BE2C (cell line): ENCODE data around the gene KIR2DL4.
"Not testable (repeated sequence)": the region's sequence is repeated elsewhere in the genome, so short reads cannot be mapped to it uniquely, and the experiment has no call there.

Experiments used
- DNase-seq: peaks from one replicate; pipeline ENCODE4 v3.0.0-alpha.2; 2020
- H3K27me3 ChIP-seq: fragments of 250-450 bp; sonication (Bioruptor Pico); 2 replicates; pipeline ENCODE4 v1.5.1; 2020; ENCODE audit warnings: mild to moderate bottlenecking
- H3K36me3 ChIP-seq: fragments of 250-450 bp; sonication (Bioruptor Pico); 2 replicates; pipeline ENCODE4 v1.5.1; 2020; ENCODE audit warnings: mild to moderate bottlenecking
- H3K4me1 ChIP-seq: fragments of 250-450 bp; sonication (Bioruptor Pico); 2 replicates; pipeline ENCODE4 v1.5.1; 2020
- H3K4me3 ChIP-seq: 2 replicates; pipeline ENCODE4 v1.5.1; 2011; ENCODE audit warnings: low read depth, low read length
- H3K9me3 ChIP-seq: fragments of 250-450 bp; sonication (Bioruptor Pico); 2 replicates; pipeline ENCODE4 v1.5.1; 2020
- CTCF ChIP-seq: IDR thresholded peaks from 2 replicates; pipeline ENCODE4 v1.5.1; 2012; ENCODE audit warnings: mild to moderate bottlenecking, low read depth, low read length

The KIR2DL4 gene

GRCh38 chr19:54804571-54804970 is 1.2 kb downstream of the KIR2DL4 start:
- Histone ChIP-seq H3K4me1 (no peaks in the 10 kb centered on the region), H3K9me3 (no peaks in the 10 kb centered on the region), H3K4me3 (no peak overlapping the region), H3K27me3 (no peaks in the 10 kb centered on the region), H3K36me3 (no peaks in the 10 kb centered on the region)
- no peak for TF ChIP-seq CTCF
- DNase-seq = no peak

GRCh38 chr19:54805665-54806515 is 2.5 kb downstream of the KIR2DL4 start:
- Histone ChIP-seq H3K9me3 (no peaks in the 10 kb centered on the region), H3K36me3 (no peaks in the 10 kb centered on the region), H3K27me3 (0 out of 2 replicates have a peak, but pooled peaks cover 5% of the 10 kb centered on the region), H3K4me3 (no peak overlapping the region), H3K4me1 (no peaks in the 10 kb centered on the region)
- DNase-seq = no peak
- TF ChIP-seq CTCF = no peak

GRCh38 chr19:54806516-54806838 is 3.1 kb downstream of the KIR2DL4 start:
- no peaks in the 10 kb centered on the region for H3K36me3 ChIP-seq
- H3K27me3 ChIP-seq = 0 out of 2 replicates have a peak, but pooled peaks cover 5% of the 10 kb centered on the region
- no peak overlapping the region for H3K4me3 ChIP-seq
- H3K9me3 ChIP-seq = no peaks in the 10 kb centered on the region
- DNase-seq = no peak
- no peaks in the 10 kb centered on the region for H3K4me1 ChIP-seq
- TF ChIP-seq CTCF = no peak

- H3K4me3 ChIP-seq, H3K9me3 ChIP-seq, H3K36me3 ChIP-seq, DNase-seq, H3K27me3 ChIP-seq, H3K4me1 ChIP-seq: not testable (repeated sequence)
Measured at GRCh38 chr19:54814571-54814970, 11.2 kb downstream of the KIR2DL4 start.

GRCh38 chr19:54816251-54816650 is 12.8 kb downstream of the KIR2DL4 start, which contains the start of gene KIR3DL1:
Gene KIR3DL1 (plus strand): TSS chr19:54816468.
- not testable (repeated sequence) for H3K9me3 ChIP-seq, H3K27me3 ChIP-seq

GRCh38 chr19:54817670-54818536 is 14.5 kb downstream of the KIR2DL4 start:
- Histone ChIP-seq H3K9me3 (no peaks in the 10 kb centered on the region), H3K4me1 (no peaks in the 10 kb centered on the region), H3K36me3 (no peaks in the 10 kb centered on the region), H3K27me3 (no peaks in the 10 kb centered on the region), H3K4me3 (no peak overlapping the region)
- no peak for TF ChIP-seq CTCF
- no peak for DNase-seq

More at GRCh38 chr19:54816251-54816650, 12.8 kb downstream of the KIR2DL4 start, which contains the start of gene KIR3DL1:
- not testable (repeated sequence) for H3K36me3 ChIP-seq, DNase-seq, H3K4me1 ChIP-seq, H3K4me3 ChIP-seq

GRCh38 chr19:54824416-54824815 is 21.0 kb downstream of the KIR2DL4 start:
- not testable (repeated sequence) for H3K4me3 ChIP-seq, DNase-seq, H3K9me3 ChIP-seq, H3K4me1 ChIP-seq, H3K27me3 ChIP-seq, H3K36me3 ChIP-seq

GRCh38 chr19:54825326-54825725 is 21.9 kb downstream of the KIR2DL4 start:
- H3K4me3 ChIP-seq, H3K36me3 ChIP-seq, H3K27me3 ChIP-seq, DNase-seq, H3K9me3 ChIP-seq, H3K4me1 ChIP-seq: not testable (repeated sequence)

- not testable (repeated sequence) for DNase-seq, H3K4me1 ChIP-seq, H3K4me3 ChIP-seq, H3K9me3 ChIP-seq, H3K36me3 ChIP-seq, H3K27me3 ChIP-seq
Measured at GRCh38 chr19:54828064-54828463, 24.7 kb downstream of the KIR2DL4 start.

GRCh38 chr19:54832496-54832895 is 29.1 kb downstream of the KIR2DL4 start, which contains the start of gene KIR2DS4:
Gene KIR2DS4 (plus strand): TSS chr19:54832676.
- DNase-seq, H3K9me3 ChIP-seq, H3K4me3 ChIP-seq, H3K4me1 ChIP-seq, H3K27me3 ChIP-seq, H3K36me3 ChIP-seq: not testable (repeated sequence)

- not testable (repeated sequence) for DNase-seq, H3K4me1 ChIP-seq, H3K4me3 ChIP-seq, H3K27me3 ChIP-seq, H3K9me3 ChIP-seq, H3K36me3 ChIP-seq
Measured at GRCh38 chr19:54835126-54835525, 31.7 kb downstream of the KIR2DL4 start.
